Amniotic epithelial cell (primary cell): ENCODE measurements around the gene GJB3.
"Not testable (repeated sequence)": the region's sequence is repeated elsewhere in the genome, so short reads cannot be mapped to it uniquely, and the experiment has no call there.

Experiments
- DNase-seq: peaks from one replicate; pipeline ENCODE4 v3.0.0-alpha.2; 2010; ENCODE audit warnings: low read depth

The GJB3 gene

GRCh38 chr1:34786521-34787325, 5.7 kb downstream of the GJB3 start:
- DNase-seq = peak; percentile 56

- DNase-seq = no peak
Measured at GRCh38 chr1:34787461-34788420, 6.7 kb downstream of the GJB3 start.

- no peak for DNase-seq
Measured at GRCh38 chr1:34790985-34791384, 10.0 kb downstream of the GJB3 start.

GRCh38 chr1:34792424-34792823, 11.4 kb downstream of the GJB3 start:
- no peak for DNase-seq

- DNase-seq = no peak
Measured at GRCh38 chr1:34792868-34793727, 12.1 kb downstream of the GJB3 start, which contains the start of gene GJA4. TSS of gene GJA4 (plus strand) at chr1:34792999. CDS start at chr1:34794214, 1,215 bp downstream.

GRCh38 chr1:34794001-34794789, 13.2 kb downstream of the GJB3 start:
- no peak for DNase-seq

GRCh38 chr1:34794790-34795180, 13.8 kb downstream of the GJB3 start:
- no peak for DNase-seq

GRCh38 chr1:34795916-34796315, 14.9 kb downstream of the GJB3 start:
- no peak for DNase-seq

GRCh38 chr1:34796990-34797389, 16.0 kb downstream of the GJB3 start:
- DNase-seq = no peak

GRCh38 chr1:34800214-34800613, 19.2 kb downstream of the GJB3 start:
- peak; percentile 62 for DNase-seq

- no peak for DNase-seq
Measured at GRCh38 chr1:34803770-34804169, 22.8 kb downstream of the GJB3 start.

- DNase-seq = peak; percentile 7
Measured at GRCh38 chr1:34806396-34806795, 25.4 kb downstream of the GJB3 start.

- no peak for DNase-seq
Measured at GRCh38 chr1:34808051-34808810, 27.2 kb downstream of the GJB3 start.

GRCh38 chr1:34810781-34811180, 29.8 kb downstream of the GJB3 start:
- DNase-seq = not testable (repeated sequence)

GRCh38 chr1:34816332-34816731, 35.3 kb downstream of the GJB3 start:
- DNase-seq = no peak

- DNase-seq = no peak
Measured at GRCh38 chr1:34816778-34817177, 35.8 kb downstream of the GJB3 start.

- DNase-seq = not testable (repeated sequence)
Measured at GRCh38 chr1:34818862-34819261, 37.8 kb downstream of the GJB3 start.

- DNase-seq = no peak
Measured at GRCh38 chr1:34822202-34822601, 41.2 kb downstream of the GJB3 start.

GRCh38 chr1:34824817-34825454, 43.9 kb downstream of the GJB3 start:
- DNase-seq = no peak
